T1000 (cell line): ENCODE measurements around the gene KCNMB2.

Experiments used
- DNase-seq: peaks from one replicate; lab custom pipeline; 2025; ENCODE audit warnings: mixed read lengths; lab: John Stamatoyannopoulos, UW

KCNMB2 gene

GRCh38 chr3:178655488-178655887 lies 119.3 kb downstream of the KCNMB2 start:
- DNase-seq: no peak

- no peak for DNase-seq
Observed at GRCh38 chr3:178658694-178659325, 122.6 kb downstream of the KCNMB2 start.

- DNase-seq: no peak
Observed at GRCh38 chr3:178663201-178663934, 127.1 kb downstream of the KCNMB2 start.

- no peak for DNase-seq
Observed at GRCh38 chr3:178665747-178666146, 129.5 kb downstream of the KCNMB2 start.

- no peak for DNase-seq
Observed at GRCh38 chr3:178669022-178669601, 132.9 kb downstream of the KCNMB2 start.

- no peak for DNase-seq
Observed at GRCh38 chr3:178669758-178670157, 133.5 kb downstream of the KCNMB2 start.

GRCh38 chr3:178671377-178671776 lies 135.1 kb downstream of the KCNMB2 start:
- no peak for DNase-seq

GRCh38 chr3:178671791-178672190 lies 135.6 kb downstream of the KCNMB2 start:
- peak; percentile 49 for DNase-seq

- DNase-seq: no peak
Observed at GRCh38 chr3:178672275-178672674, 136.0 kb downstream of the KCNMB2 start.

GRCh38 chr3:178673529-178673928 lies 137.3 kb downstream of the KCNMB2 start:
- DNase-seq: no peak

GRCh38 chr3:178676077-178676476 lies 139.8 kb downstream of the KCNMB2 start:
- no peak for DNase-seq

GRCh38 chr3:178676942-178677790 lies 140.9 kb downstream of the KCNMB2 start:
- no peak for DNase-seq

GRCh38 chr3:178677961-178678360 lies 141.7 kb downstream of the KCNMB2 start:
- DNase-seq: no peak

GRCh38 chr3:178680037-178680436 lies 143.8 kb downstream of the KCNMB2 start:
- DNase-seq: no peak

GRCh38 chr3:178680489-178680888 lies 144.3 kb downstream of the KCNMB2 start:
- DNase-seq: no peak

- DNase-seq: no peak
Observed at GRCh38 chr3:178684881-178685590, 148.8 kb downstream of the KCNMB2 start.

- no peak for DNase-seq
Observed at GRCh38 chr3:178685591-178685906, 149.3 kb downstream of the KCNMB2 start.

- no peak for DNase-seq
Observed at GRCh38 chr3:178686826-178687225, 150.6 kb downstream of the KCNMB2 start.

GRCh38 chr3:178690571-178690970 lies 154.3 kb downstream of the KCNMB2 start:
- DNase-seq: no peak

GRCh38 chr3:178699364-178699763 lies 163.1 kb downstream of the KCNMB2 start:
- no peak for DNase-seq

- DNase-seq: no peak
Observed at GRCh38 chr3:178699810-178700209, 163.6 kb downstream of the KCNMB2 start.
